Endothelial cell (in vitro differentiated cells): Measurements from ENCODE around the gene MRPL16. TPM values are rescaled to one million over a fixed set of nuclear protein-coding genes. Genes with fewer than 3 reads are reported as not detected.

ENCODE experiments used
- DNase-seq: peaks from one replicate; pipeline ENCODE4 v3.0.0; 2021; ENCODE audit warnings: low spot score
- H3K27ac Mint-ChIP-seq: one replicate; pipeline ENCODE4 v1.8.0; 2021; ENCODE audit warnings: mixed read lengths, inconsistent platforms; ENCODE audit not compliant: unreplicated experiment
- H3K27me3 Mint-ChIP-seq: one replicate; pipeline ENCODE4 v1.8.0; 2021; ENCODE audit warnings: mild to moderate bottlenecking, moderate library complexity, mixed read lengths, inconsistent platforms; ENCODE audit not compliant: unreplicated experiment
- H3K36me3 Mint-ChIP-seq: one replicate; pipeline ENCODE4 v1.8.0; 2021; ENCODE audit warnings: mild to moderate bottlenecking, low read depth, mixed read lengths, inconsistent platforms; ENCODE audit not compliant: unreplicated experiment
- H3K4me1 Mint-ChIP-seq: one replicate; pipeline ENCODE4 v1.8.0; 2021; ENCODE audit warnings: mild to moderate bottlenecking, mixed read lengths, inconsistent platforms; ENCODE audit not compliant: unreplicated experiment
- H3K4me3 Mint-ChIP-seq: one replicate; pipeline ENCODE4 v1.8.0; 2021; ENCODE audit warnings: mild to moderate bottlenecking, mixed read lengths, inconsistent platforms; ENCODE audit not compliant: unreplicated experiment
- H3K9me3 Mint-ChIP-seq: one replicate; pipeline ENCODE4 v1.8.0; 2021; ENCODE audit warnings: mixed read lengths, inconsistent platforms; ENCODE audit not compliant: unreplicated experiment
- CTCF ChIP-seq: fragments of 200-600 bp; sonication (generic); IDR thresholded peaks from one replicate; pipeline ENCODE4 v1.5.0; 2021; ENCODE audit warnings: antibody characterized with exemption; ENCODE audit not compliant: unreplicated experiment
- total RNA-seq: library from RNA; stranded (reverse); fragmentation: NEBNext Ultra II Directional; extraction: Animal tissue kit (Norgen Biotek cat#: 25700); gene quantifications from one replicate; pipeline ENCODE4 v1.2.1, GENCODE V29; 2021; ENCODE audit not compliant: unreplicated experiment

The MRPL16 gene
- total RNA-seq, 1 donor from 2014 or later = 47.2 TPM

- Mint-ChIP-seq H3K27ac (no peak overlapping the region), H3K4me3 (peak overlapping the region; percentile 98), H3K9me3 (no peaks in the 10 kb centered on the region), H3K36me3 (peaks cover 33% of the 10 kb centered on the region), H3K4me1 (peaks cover 56% of the 10 kb centered on the region), H3K27me3 (peaks cover 16% of the 10 kb centered on the region)
- no peak for TF ChIP-seq CTCF
- DNase-seq = no peak
Observed at GRCh38 chr11:59756558-59756840, 54.1 kb downstream of the MRPL16 start.

Other genes with a start within 250 kb of the MRPL16 start
- 39.5 TPM for gene OSBP, start 195.0 kb downstream of the MRPL16 start, total RNA-seq
- gene PATL1, start 141.7 kb downstream of the MRPL16 start, total RNA-seq = 36.1 TPM
- gene OR10V1, start 96.9 kb downstream of the MRPL16 start, total RNA-seq = not detected
- 140 TPM for gene STX3, start 55.4 kb downstream of the MRPL16 start, total RNA-seq
- gene CBLIF, start 34.7 kb upstream of the MRPL16 start, total RNA-seq = not detected
- gene TCN1, start 55.7 kb upstream of the MRPL16 start, total RNA-seq = not detected
- 0.54 TPM for gene OOSP3, start 68.0 kb upstream of the MRPL16 start, total RNA-seq
- 0.38 TPM for gene OOSP1, start 127.7 kb upstream of the MRPL16 start, total RNA-seq
- not detected for gene OOSP4A, start 153.3 kb upstream of the MRPL16 start, total RNA-seq
- not detected for gene OOSP4B, start 206.4 kb upstream of the MRPL16 start, total RNA-seq
- not detected for gene OOSP2, start 229.6 kb upstream of the MRPL16 start, total RNA-seq
- 1.4 TPM for gene MS4A3, start 245.9 kb upstream of the MRPL16 start, total RNA-seq